CD4-positive, alpha-beta T cell (primary cell): ENCODE data around the gene ELL2. TPM values are rescaled to one million over a fixed set of nuclear protein-coding genes. Genes with fewer than 3 reads are reported as not detected.

Experiments used
- ATAC-seq: fragments of 200-7000 bp; cut with Tn5 transposase; one replicate; pipeline ENCODE4 v1.10.0; 2022; ENCODE audit warnings: mild to moderate bottlenecking; ENCODE audit not compliant: poor library complexity
- CTCF ChIA-PET: fragments of 350-600 bp; sonication (Branson Sonifier 250); formaldehyde crosslinking; loops from one replicate; lab custom pipeline; 2021; ENCODE audit warnings: antibody characterized with exemption, inconsistent platforms; lab: Charles Lee
- POLR2A ChIA-PET: fragments of 350-600 bp; sonication (Branson Sonifier 250); formaldehyde crosslinking; loops from one replicate; lab custom pipeline; 2021; ENCODE audit warnings: antibody characterized with exemption, inconsistent platforms; lab: Charles Lee
- DNase-seq, 14 experiments: peaks; one replicate each; pipeline ENCODE4 v3.0.0-alpha.2; 2013 to 2020; ENCODE audit warnings: mixed read lengths in 2 of 14
- H3K27ac ChIP-seq, 2 donors: one replicate each; pipeline versions ENCODE4 v1.5.1 to v1.7.0; 2013; ENCODE audit warnings: low read length in 2 of 2, low read depth in 1 of 2, mild to moderate bottlenecking in 1 of 2
- H3K27me3 ChIP-seq, 2 experiments: 1 replicate in 1 of 2; 2 replicates in 1 of 2; pipeline versions ENCODE4 v1.6.1 to v1.7.0; 2013; ENCODE audit warnings: low read length in 2 of 2, control low read depth in 1 of 2, mild to moderate bottlenecking in 1 of 2, moderate library complexity in 1 of 2; ENCODE audit not compliant: insufficient read depth in 2 of 2, control insufficient read depth in 1 of 2
- H3K36me3 ChIP-seq: one replicate; pipeline ENCODE4 v1.6.1; 2013; ENCODE audit warnings: low read length, control low read depth; ENCODE audit not compliant: insufficient read depth
- H3K4me1 ChIP-seq: one replicate; pipeline ENCODE4 v1.6.1; 2013; ENCODE audit warnings: low read length, control low read depth; ENCODE audit not compliant: insufficient read depth
- H3K4me3 ChIP-seq: one replicate; pipeline ENCODE4 v1.5.1; 2013; ENCODE audit warnings: mild to moderate bottlenecking, low read length, moderate library complexity
- H3K9me3 ChIP-seq, 2 experiments: 1 replicate in 1 of 2; 2 replicates in 1 of 2; pipeline versions ENCODE4 v1.6.1 to v1.7.0; 2013; ENCODE audit warnings: low read length in 2 of 2, mild to moderate bottlenecking in 2 of 2, control low read depth in 1 of 2, moderate library complexity in 1 of 2; ENCODE audit not compliant: control insufficient read depth in 1 of 2, insufficient read depth in 1 of 2
- H3K27ac Mint-ChIP-seq: one replicate; pipeline ENCODE4 v1.8.0; 2020; ENCODE audit warnings: mixed read lengths
- H3K27me3 Mint-ChIP-seq: one replicate; pipeline ENCODE4 v1.8.0; 2021; ENCODE audit warnings: mixed read lengths
- H3K36me3 Mint-ChIP-seq: one replicate; pipeline ENCODE4 v1.8.0; 2021; ENCODE audit warnings: low read depth, mixed read lengths
- H3K4me1 Mint-ChIP-seq: one replicate; pipeline ENCODE4 v1.8.0; 2021; ENCODE audit warnings: low read depth, mixed read lengths
- H3K4me3 Mint-ChIP-seq: one replicate; pipeline ENCODE4 v1.8.0; 2020; ENCODE audit warnings: mild to moderate bottlenecking, mixed read lengths
- H3K9me3 Mint-ChIP-seq: one replicate; pipeline ENCODE4 v1.8.0; 2020; ENCODE audit warnings: mixed read lengths
- CTCF ChIP-seq: fragments of 200-600 bp; IDR thresholded peaks from one replicate; pipeline ENCODE4 v1.8.0; 2022; ENCODE audit warnings: antibody characterized with exemption, mild to moderate bottlenecking
- intact Hi-C, 2 experiments: fragments of 100-400 bp; cut with DNase I in 1 of 2; cut with micrococcal nuclease in 1 of 2; formaldehyde crosslinking; loops; one replicate each; pipeline versions ENCODE4 v1.15.1 to v1.9.0; 2023 to 2025; cut with DNase I, micrococcal nuclease
- total RNA-seq, 174 experiments: library from RNA in 2 of 174; stranded (reverse) in 2 of 174; gene quantifications; one replicate each; pipeline ENCODE4 v1.2.3 and lab custom pipeline; 2021 to 2026

Gene ELL2
- total RNA-seq, 2 experiments from 2014 or later = 93.5 to 98.1 TPM

- no peaks in the 10 kb centered on the region for H3K9me3 ChIP-seq
- ChIA-PET POLR2A (no interaction called here), CTCF (no interaction called here)
- H3K27ac ChIP-seq = no peak overlapping the region
- Mint-ChIP-seq H3K4me3 (no peak overlapping the region), H3K36me3 (no peaks in the 10 kb centered on the region), H3K27ac (no peak overlapping the region), H3K9me3 (no peaks in the 10 kb centered on the region), H3K27me3 (peaks cover 14% of the 10 kb centered on the region), H3K4me1 (no peaks in the 10 kb centered on the region)
- intact Hi-C loops = no loop called here
- no peak for ATAC-seq
- no peak overlapping the region for H3K4me3 ChIP-seq
- no peak for TF ChIP-seq CTCF
- H3K27me3 ChIP-seq = no peaks in the 10 kb centered on the region
- H3K4me1 ChIP-seq = no peaks in the 10 kb centered on the region
- H3K36me3 ChIP-seq = no peaks in the 10 kb centered on the region
- DNase-seq = no peak
Measured at GRCh38 chr5:95983080-95983479, 21.4 kb upstream of the ELL2 start.

- no peak for ATAC-seq
- no peak overlapping the region for H3K27ac ChIP-seq
- Mint-ChIP-seq H3K27me3 (peaks cover 29% of the 10 kb centered on the region), H3K36me3 (no peaks in the 10 kb centered on the region), H3K4me3 (no peak overlapping the region), H3K4me1 (no peaks in the 10 kb centered on the region), H3K27ac (no peak overlapping the region), H3K9me3 (no peaks in the 10 kb centered on the region)
- intact Hi-C loops = loop anchor here in 1 of 2 experiments (5.0 kb wide), 1 partner anchor 34 kb away; no protein-coding TSS in a partner anchor
- POLR2A ChIA-PET = no interaction called here
- TF ChIP-seq CTCF = no peak
- H3K9me3 ChIP-seq = no peaks in the 10 kb centered on the region
- H3K36me3 ChIP-seq = no peaks in the 10 kb centered on the region
- CTCF ChIA-PET = no interaction called here
- H3K4me3 ChIP-seq = no peak overlapping the region
- no peak for DNase-seq
- H3K4me1 ChIP-seq = no peaks in the 10 kb centered on the region
- no peaks in the 10 kb centered on the region for H3K27me3 ChIP-seq
Measured at GRCh38 chr5:95976606-95977005, 15.0 kb upstream of the ELL2 start.

- H3K4me3 ChIP-seq = no peak overlapping the region
- H3K9me3 ChIP-seq = no peaks in the 10 kb centered on the region
- Mint-ChIP-seq H3K27me3 (peaks cover 29% of the 10 kb centered on the region), H3K27ac (no peak overlapping the region), H3K4me1 (no peaks in the 10 kb centered on the region), H3K9me3 (no peaks in the 10 kb centered on the region), H3K36me3 (no peaks in the 10 kb centered on the region), H3K4me3 (no peak overlapping the region)
- H3K27me3 ChIP-seq = no peaks in the 10 kb centered on the region
- POLR2A ChIA-PET = no interaction called here
- CTCF ChIA-PET = interaction anchor here (2.1 kb wide), 1 partner anchor 10 kb away, joined by 6 read pairs; no protein-coding TSS in a partner anchor
- no peaks in the 10 kb centered on the region for H3K36me3 ChIP-seq
- no peak for ATAC-seq
- no peaks in the 10 kb centered on the region for H3K4me1 ChIP-seq
- DNase-seq = no peak
- intact Hi-C loops = loop anchor here in 1 of 2 experiments (5.0 kb wide), 1 partner anchor 33 kb away; no protein-coding TSS in a partner anchor
- no peak overlapping the region for H3K27ac ChIP-seq
- TF ChIP-seq CTCF = no peak
Measured at GRCh38 chr5:95975703-95976102, 14.1 kb upstream of the ELL2 start.
